ENCODE measurements around the gene SNCA. TPM values are rescaled to one million over a fixed set of nuclear protein-coding genes. Genes with fewer than 3 reads are reported as not detected.

Gene SNCA
- total and polyA plus RNA-seq, 2 donors from 2014 or later, result 8.4 to 17.1 TPM

DNA sequence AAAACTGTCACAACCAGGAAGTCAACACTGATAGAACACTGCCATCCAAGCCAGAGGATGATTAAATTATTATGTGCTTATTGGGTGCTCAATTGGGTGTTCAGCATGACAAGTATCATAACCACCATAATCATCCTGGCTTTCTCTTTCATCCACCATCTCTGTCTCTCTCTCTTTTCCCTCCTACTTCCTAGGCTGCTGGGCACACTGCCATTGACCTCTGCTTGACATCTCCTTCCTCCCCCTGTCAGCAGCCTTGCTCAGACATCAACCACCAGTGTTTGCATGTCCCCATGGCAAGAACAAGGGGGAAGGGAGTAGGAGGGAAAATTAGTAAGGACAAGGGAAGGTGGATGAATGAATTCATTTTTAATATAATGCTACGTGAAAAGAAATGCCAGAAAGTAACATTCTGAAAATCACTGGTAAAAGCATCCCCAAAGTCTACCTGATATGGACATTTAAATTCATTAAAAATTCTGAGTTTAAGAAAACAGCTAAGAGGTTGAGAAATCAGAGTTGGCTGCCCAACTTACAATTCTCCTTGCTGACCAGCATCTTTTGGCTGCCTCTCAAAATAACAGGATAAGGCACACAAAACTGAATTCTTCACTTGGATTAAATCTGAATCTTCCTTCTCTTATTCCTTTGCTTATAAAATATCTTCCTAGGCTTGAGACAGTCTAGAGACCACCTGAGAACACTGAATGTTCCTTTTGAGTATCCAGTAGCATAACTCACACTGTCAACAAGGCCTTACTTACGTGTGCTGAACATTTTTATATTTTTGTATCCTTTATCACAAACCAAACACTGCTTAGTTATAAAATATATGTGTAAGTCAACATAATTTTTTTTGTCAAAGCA, 48.5 kb downstream of the SNCA start:
- no peaks in the 10 kb centered on the region for H3K4me1 ChIP-seq (ENCODE audit: control insufficient read depth in 2 of 3, insufficient read depth in 2 of 3, low read depth in 1 of 3, low read length in 3 of 3)
- no peaks in the 10 kb centered on the region for H3K9me3 ChIP-seq (ENCODE audit: control insufficient read depth in 2 of 3, insufficient read depth in 1 of 3, low read length in 3 of 3)
- TF ChIP-seq, protein P1, sequence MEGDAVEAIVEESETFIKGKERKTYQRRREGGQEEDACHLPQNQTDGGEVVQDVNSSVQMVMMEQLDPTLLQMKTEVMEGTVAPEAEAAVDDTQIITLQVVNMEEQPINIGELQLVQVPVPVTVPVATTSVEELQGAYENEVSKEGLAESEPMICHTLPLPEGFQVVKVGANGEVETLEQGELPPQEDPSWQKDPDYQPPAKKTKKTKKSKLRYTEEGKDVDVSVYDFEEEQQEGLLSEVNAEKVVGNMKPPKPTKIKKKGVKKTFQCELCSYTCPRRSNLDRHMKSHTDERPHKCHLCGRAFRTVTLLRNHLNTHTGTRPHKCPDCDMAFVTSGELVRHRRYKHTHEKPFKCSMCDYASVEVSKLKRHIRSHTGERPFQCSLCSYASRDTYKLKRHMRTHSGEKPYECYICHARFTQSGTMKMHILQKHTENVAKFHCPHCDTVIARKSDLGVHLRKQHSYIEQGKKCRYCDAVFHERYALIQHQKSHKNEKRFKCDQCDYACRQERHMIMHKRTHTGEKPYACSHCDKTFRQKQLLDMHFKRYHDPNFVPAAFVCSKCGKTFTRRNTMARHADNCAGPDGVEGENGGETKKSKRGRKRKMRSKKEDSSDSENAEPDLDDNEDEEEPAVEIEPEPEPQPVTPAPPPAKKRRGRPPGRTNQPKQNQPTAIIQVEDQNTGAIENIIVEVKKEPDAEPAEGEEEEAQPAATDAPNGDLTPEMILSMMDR (IDR thresholded peaks at IDR 0.05; ENCODE audit: borderline replicate concordance, extremely low read depth, insufficient read depth), result no peak
- FAIRE-seq (no peak), DNase-seq (peak in 3 of 5 donors; percentile 10 to 34 (median 17))
- no peaks in the 10 kb centered on the region for H3K27me3 ChIP-seq (ENCODE audit: control insufficient read depth, insufficient read depth, low read length)
- H3K4me3 ChIP-seq (ENCODE audit: low read length in 3 of 3), result no peak overlapping the region
- no peak overlapping the region for H3K27ac ChIP-seq (ENCODE audit: low read depth in 2 of 2, low read length in 2 of 2)
- no peak overlapping the region for H3K9ac ChIP-seq (ENCODE audit: low read length in 3 of 3)
- no peaks in the 10 kb centered on the region for H3K36me3 ChIP-seq (ENCODE audit: control insufficient read depth in 2 of 3, insufficient read depth in 3 of 3, low read length in 3 of 3)
- intact Hi-C loops (cut with DNase I), result no loop called here

DNA sequence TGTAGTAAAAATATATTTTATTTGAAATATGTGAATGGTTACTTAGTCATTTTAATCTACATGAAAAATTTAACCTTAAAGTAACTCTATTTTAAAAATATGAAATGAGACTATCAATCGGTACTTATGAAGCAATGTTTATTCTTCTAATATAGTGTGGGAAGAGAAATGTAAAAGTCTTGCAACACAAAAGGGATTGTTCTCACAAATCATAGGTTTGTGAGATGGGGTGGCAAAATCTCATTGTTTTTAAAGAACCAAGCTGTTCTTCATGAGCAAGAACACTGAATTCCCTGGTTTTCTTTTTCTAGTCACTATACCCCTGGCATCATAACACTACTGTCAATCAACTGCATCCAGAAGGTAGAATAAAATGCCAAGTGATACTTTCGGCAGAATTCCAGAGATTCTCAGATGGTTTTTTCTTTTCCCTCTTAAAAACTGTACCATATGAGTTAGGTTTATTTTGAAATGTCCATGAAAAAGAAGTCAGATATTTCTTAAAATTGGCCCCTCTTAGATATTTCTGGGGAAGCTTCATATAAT, 52.2 kb downstream of the SNCA start:
- Histone ChIP-seq H3K9me3 (ENCODE audit: control insufficient read depth in 2 of 3, insufficient read depth in 1 of 3, low read length in 3 of 3) (no peaks in the 10 kb centered on the region), H3K9ac (ENCODE audit: low read length in 3 of 3) (no peak overlapping the region), H3K4me1 (ENCODE audit: control insufficient read depth in 2 of 3, insufficient read depth in 2 of 3, low read depth in 1 of 3, low read length in 3 of 3) (no peaks in the 10 kb centered on the region), H3K27me3 (ENCODE audit: control insufficient read depth, insufficient read depth, low read length) (no peaks in the 10 kb centered on the region), H3K36me3 (ENCODE audit: control insufficient read depth in 2 of 3, insufficient read depth in 3 of 3, low read length in 3 of 3) (no peaks in the 10 kb centered on the region), H3K4me3 (ENCODE audit: low read length in 3 of 3) (no peak overlapping the region), H3K27ac (ENCODE audit: low read depth in 2 of 2, low read length in 2 of 2) (no peak overlapping the region)
- FAIRE-seq (peak; percentile 68), DNase-seq (no peak)
- TF ChIP-seq, protein P1 (IDR thresholded peaks at IDR 0.05; ENCODE audit: borderline replicate concordance, extremely low read depth, insufficient read depth), result no peak
- intact Hi-C loops (cut with DNase I), result no loop called here

DNA sequence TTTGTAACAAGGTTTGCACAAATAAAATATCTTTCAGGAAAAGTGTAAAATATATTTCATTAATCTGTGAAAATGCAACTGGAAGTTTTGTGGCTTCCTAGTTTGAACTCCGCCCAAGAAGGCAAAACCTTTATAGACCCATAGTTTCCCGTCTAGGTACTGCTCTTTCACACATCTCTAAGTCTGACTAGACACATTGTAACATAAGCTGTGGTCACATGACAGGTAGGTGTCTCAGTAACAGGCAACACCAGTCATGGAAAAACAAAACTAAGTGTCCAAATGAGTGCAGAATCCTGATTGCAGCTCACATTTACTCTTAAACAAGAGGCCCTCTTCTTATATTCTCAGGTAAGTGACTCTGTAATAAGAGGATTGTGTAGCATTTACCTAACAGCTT, 55.6 kb downstream of the SNCA start:
- Histone ChIP-seq H3K27ac (ENCODE audit: low read depth in 2 of 2, low read length in 2 of 2) (no peak overlapping the region), H3K9ac (ENCODE audit: low read length in 3 of 3) (no peak overlapping the region), H3K36me3 (ENCODE audit: control insufficient read depth in 2 of 3, insufficient read depth in 3 of 3, low read length in 3 of 3) (no peaks in the 10 kb centered on the region), H3K27me3 (ENCODE audit: control insufficient read depth, insufficient read depth, low read length) (no peaks in the 10 kb centered on the region), H3K4me3 (ENCODE audit: low read length in 3 of 3) (no peak overlapping the region), H3K9me3 (ENCODE audit: control insufficient read depth in 2 of 3, insufficient read depth in 1 of 3, low read length in 3 of 3) (peaks cover 0 to 3% (median 0%) of the 10 kb centered on the region in 3 donors), H3K4me1 (ENCODE audit: control insufficient read depth in 2 of 3, insufficient read depth in 2 of 3, low read depth in 1 of 3, low read length in 3 of 3) (no peaks in the 10 kb centered on the region)
- TF ChIP-seq, protein P1 (IDR thresholded peaks at IDR 0.05; ENCODE audit: borderline replicate concordance, extremely low read depth, insufficient read depth), result no peak
- intact Hi-C loops (cut with DNase I), result no loop called here
- FAIRE-seq (no peak), DNase-seq (peak in 2 of 5 donors; percentile 42 to 51)
